ENCODE data around the gene LYRM9.

The LYRM9 gene

DNA sequence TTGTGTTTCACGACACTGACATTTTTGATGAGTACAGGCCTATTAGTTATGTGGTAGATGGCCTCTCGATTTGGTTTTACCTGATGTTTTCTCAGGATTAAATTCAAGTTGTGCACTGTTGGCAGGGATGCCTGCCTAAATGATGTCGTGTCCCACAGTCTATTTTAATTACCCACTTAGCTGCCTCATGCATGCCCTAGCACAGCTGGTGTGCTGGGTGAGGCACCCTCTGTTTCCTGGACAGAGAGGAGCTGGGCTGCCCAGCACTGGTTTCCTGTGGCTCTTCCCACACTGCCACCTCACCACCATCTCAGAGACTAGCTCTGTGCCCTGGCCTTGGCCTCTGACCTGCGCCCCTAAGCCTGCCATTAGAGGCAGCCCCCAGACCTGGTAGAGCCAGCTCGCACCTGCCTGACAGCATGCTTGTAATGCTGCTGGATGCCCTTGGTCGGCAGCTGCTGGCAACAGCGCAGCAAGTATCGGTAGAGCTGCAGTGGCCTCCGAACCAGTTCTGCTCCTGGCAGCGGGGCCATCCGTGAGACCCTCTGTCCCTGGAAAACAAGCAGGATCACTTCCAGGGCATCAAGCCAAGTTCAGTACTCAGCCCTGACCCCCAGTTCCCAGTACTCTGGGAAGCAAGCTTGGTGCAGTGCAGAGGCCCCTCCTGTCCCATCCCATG, 10.9 kb downstream of the LYRM9 start:
- H3K27ac ChIP-seq, result no peak overlapping the region

DNA sequence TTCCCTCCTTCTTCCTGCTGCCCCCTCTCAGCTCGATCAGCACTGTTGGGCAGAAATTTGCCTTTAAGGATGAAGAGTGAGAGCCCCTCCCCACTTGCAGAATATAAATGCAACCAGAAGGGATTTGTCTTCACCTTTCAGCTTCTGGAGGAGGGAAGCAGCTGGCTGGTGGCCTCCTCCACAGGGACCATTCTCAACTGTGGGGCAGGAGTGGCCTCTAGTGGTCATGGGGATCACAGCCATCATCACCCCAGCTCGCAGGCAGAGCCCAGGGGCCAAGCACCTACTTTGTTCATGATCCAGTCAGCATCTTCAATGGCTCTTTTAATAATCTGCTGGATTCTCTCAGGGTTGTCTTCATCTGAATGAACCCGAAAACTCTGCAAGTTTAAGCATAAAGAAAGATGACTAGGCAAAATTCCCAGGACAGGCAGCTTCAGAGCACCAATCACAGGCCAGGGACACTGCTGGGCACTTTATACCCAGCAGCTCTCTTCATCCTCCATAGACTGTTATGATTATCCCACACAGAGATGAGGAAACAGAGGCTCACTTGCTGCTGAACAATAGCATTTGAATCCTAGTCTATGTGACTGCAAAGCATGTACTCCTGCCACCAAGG, 13.1 kb downstream of the LYRM9 start:
- Histone ChIP-seq H3K4me3 (no peak overlapping the region), H3K27ac (no peak overlapping the region)

More for the DNA sequence above, 10.9 kb downstream of the LYRM9 start:
- no peak overlapping the region for H3K4me3 ChIP-seq

DNA sequence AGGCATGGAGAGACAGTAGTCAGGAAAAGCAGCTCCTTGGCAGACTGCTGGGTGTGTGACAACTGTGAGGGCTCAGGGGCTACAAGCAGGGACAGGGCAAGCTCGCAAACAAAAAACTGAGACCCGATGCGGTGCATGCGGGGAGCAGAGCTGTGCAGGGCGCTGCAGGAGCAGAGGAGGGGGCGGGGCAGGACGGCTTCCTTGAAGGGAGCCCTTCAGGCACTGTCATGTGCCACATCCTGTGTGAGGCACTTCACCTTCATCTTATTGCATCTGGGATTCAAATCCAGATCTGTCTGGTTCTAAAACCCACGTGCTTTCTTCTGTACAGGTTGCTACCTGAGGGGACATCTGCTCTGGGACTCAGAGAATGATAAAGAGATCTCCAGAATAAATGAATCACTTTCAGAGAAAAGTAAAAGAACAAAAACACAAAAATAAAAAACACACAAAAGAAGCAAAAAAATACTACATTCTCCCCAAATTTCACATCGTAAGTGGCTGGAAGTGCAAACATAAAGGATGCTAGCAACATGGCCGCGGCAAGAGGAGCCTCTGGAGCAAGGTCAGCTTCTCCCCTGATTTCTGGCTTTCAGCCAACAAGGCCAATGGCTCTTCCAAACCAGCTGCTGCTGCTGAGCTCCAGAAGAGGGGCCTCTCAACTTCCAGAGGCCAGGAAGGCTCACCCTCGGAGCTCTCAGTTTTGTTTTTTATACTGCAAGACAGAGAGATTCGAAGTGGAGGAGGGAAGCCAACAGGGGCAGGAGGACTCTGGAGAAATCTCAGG, 14.2 kb downstream of the LYRM9 start:
- Histone ChIP-seq H3K4me3 (no peak overlapping the region), H3K27ac (no peak overlapping the region)

DNA sequence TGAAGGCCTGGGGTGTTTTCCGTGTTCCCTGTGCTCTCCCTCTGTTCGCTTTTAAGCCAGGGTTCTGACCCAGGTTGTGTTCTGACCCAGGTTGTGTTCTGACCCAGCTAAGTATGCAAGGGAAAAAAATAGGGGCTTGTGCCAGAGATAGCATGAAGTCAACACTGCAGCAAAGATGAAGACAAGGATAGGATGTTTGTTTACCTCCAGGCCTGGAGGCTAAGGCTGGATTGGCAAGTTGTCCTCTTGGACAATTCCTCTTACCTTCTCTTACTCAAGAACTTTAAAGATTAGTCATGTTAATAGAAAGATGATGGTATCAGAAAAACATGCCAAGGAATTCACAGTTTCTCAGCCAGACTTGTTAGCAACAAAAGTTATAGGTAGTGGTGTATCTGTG, 19.4 kb downstream of the LYRM9 start:
- no peak overlapping the region for H3K27ac ChIP-seq
- no peak overlapping the region for H3K4me3 ChIP-seq

DNA sequence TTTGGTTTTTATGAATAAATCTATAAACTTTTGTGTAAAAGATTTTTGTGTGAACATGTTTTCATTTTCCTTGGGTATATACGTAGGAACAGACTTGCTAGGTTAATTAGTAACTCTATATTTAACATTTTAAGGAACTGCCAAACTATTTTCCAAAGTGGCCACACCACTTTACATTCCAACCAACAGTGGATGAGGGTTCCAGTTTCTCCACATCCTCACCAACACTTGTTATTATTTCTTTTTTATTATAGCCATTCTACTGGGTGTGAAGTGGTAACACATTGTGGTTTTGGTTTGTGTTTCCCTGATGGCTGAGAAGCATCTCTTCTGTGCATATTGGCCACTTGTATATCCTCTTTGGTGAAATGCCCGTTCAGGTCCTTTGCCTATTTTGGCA, 20.0 kb downstream of the LYRM9 start:
- no peak overlapping the region for H3K4me3 ChIP-seq
- no peak overlapping the region for H3K27ac ChIP-seq

DNA sequence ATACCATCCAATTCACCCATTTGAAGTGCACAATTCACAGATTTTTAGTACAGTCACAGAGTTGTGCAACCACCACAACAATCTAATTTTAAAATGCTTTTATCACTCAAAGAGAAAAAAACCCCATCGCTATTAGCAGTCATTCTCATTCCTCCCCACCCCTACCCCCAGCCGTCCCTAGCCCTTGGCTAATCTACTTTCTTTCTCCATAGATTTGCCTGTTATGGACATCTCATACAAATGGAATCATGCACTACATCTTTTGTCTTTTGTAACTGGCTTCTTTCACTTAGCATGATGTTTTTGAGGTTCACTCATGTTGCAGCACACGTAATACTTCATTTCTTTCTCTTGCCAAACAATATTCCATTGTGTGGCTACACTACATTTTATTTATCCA, 20.4 kb downstream of the LYRM9 start:
- H3K4me3 ChIP-seq, result no peak overlapping the region
- no peak overlapping the region for H3K27ac ChIP-seq

DNA sequence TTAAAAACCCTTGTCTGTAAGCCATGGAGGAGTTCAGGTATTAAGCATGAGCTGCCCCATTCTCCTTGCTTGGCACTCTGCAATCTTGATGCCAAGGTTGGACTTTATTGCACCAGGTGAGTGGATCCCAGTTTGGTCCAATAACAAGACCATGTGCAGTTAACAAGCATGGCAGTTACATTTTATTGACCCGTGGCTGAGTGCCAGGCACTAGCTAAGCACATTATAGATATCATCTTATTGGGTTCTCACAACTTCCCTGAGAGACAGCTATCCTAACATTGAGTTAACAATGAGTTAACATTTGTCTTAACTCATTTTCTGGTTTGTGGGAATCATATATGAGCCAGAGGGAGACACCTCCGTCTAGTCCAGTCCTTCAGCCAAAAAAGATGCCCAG, 21.8 kb downstream of the LYRM9 start:
- Histone ChIP-seq H3K27ac (no peak overlapping the region), H3K4me3 (no peak overlapping the region)

DNA sequence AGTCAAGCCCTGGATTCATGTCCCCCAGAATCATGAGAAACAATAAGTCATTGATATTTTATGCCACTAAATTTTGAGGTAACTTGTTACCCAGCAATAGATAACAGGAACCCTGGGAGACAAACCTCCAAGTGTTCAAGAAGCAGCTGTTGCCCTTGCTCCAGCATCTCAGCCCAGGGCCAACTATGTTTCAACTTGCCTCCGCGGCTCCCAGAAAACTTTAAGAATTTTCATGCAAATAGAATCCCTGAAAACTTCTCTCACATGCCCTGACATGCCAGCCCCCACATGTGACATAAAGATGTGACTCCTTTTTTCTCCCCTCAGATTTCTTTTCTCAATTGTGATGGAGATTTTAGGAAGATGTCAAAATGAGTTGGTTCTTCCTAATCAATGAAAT, 22.8 kb downstream of the LYRM9 start:
- Histone ChIP-seq H3K27ac (no peak overlapping the region), H3K4me3 (no peak overlapping the region)

DNA sequence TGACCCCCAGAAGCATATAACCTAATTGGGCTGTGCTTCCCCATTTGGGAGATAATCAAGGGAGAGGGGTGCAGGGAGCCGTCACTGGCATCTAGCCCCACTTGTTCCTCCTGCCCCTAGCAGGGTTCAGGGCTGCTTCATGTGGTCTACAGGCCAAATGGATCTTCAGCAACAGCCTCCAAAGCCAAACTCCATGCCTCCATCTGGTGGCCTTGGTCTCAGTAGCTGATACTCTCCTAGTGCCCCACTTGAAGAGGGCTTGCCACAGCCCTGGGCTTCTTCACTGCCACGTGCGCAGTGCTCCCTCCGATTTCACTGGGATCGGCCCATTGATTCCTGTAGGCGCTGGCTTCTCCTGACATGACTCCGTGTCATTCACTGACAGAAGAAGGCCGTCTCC, 24.6 kb downstream of the LYRM9 start:
- Histone ChIP-seq H3K27ac (no peak overlapping the region), H3K4me3 (no peak overlapping the region)

DNA sequence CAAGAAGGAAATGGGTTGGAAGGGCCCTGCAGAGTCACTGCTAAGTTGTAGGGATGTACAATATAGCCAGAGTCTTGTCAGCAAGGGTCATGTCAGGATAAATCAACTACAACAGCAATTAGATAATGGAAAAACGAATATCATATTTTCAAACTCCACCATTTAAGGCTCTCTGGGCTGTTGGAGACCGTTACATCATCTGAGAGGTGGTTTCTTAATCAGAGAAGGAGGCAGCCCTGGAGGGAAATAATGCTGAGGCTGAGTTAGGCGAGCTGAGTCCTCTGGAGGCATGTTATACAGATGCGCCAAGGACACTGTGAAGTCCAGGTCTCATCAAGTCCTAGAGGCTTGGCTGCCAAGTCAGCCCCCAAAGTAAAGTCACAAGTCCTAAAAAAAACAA, 30.3 kb downstream of the LYRM9 start:
- Histone ChIP-seq H3K4me3 (no peak overlapping the region), H3K27ac (no peak overlapping the region)

DNA sequence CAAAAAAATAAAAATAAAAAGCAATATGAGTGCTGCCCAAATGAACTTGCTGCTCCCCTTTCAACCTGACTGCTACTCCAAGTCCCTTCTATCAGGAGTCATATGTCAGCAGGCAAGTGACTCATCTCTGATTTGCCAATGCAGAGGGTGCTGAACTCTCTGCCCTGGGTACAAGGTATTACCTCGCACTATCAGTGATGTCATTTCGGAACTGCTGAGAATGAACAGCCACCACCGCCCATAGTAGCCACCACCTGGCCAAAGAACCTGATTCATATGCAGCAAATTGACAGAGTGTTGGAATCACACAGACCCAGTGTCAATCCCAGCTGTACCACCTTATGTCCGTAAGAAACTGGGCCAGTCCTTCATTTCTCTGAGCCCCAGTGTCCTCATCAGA, 31.2 kb downstream of the LYRM9 start:
- Histone ChIP-seq H3K27ac (no peak overlapping the region), H3K4me3 (no peak overlapping the region)

DNA sequence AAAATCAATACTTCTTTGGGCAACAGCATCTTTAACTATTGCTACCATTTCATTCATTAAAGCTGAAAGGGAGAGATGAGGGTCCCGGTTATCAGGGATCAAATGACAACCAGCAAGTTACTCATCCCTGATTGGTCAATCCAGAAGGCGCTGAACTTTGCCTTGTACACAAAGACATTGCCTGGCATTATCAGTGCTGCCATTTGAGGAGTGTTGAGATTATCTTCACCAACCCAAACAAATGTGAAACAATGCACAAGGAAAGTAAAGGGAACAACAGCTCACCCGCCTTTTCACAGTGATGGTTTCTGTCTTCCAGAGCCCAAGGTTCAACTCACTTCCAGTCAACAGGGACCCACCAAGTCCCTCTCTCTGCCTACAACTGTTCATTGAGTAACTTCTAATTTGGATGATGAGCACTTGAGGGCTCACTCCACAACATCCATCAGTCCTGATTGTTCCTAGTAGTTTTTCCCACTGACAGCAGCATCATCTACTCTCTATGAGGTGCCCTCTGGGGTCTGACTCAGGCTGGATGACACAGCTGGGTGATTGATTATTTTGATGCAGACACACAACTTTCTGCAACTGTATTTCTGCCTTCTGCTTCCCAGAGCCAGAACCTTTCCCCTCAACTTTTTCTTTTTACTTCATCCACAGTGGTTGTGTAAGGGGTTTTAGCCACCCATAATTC, 32.0 kb downstream of the LYRM9 start:
- Histone ChIP-seq H3K4me3 (no peak overlapping the region), H3K27ac (no peak overlapping the region)

DNA sequence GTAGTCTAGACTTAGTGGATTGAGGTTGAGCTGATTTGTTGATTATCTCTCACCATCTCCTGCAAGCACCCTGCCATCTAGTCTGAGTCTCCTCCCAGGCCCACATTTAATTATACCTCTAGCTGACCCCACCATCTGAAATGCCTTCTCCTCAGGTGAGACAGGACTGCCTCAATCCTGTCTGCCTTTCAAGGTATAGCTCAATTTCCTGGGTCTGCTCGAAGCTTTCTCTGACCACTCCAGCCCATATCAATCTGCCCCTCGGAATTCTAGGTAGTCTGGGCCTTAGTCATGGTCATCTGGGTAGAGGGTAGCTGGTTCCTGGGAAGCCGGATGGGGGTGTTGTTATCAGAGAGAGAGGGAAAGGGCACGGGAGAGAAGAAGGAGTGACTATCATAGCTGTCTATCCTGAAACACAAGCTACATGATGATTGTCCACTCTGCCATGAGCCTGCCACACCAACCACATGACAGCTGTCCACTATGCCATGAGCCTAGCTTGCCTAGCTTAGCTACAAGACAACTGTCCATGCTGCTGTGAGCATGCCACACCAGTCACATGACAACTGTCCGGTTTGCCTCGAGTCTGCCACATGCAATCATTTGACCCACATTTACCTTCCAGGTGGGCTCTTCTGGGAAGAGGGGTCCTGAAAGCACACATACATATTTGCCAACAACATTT, 34.4 kb downstream of the LYRM9 start:
- Histone ChIP-seq H3K27ac (no peak overlapping the region), H3K4me3 (no peak overlapping the region)

DNA sequence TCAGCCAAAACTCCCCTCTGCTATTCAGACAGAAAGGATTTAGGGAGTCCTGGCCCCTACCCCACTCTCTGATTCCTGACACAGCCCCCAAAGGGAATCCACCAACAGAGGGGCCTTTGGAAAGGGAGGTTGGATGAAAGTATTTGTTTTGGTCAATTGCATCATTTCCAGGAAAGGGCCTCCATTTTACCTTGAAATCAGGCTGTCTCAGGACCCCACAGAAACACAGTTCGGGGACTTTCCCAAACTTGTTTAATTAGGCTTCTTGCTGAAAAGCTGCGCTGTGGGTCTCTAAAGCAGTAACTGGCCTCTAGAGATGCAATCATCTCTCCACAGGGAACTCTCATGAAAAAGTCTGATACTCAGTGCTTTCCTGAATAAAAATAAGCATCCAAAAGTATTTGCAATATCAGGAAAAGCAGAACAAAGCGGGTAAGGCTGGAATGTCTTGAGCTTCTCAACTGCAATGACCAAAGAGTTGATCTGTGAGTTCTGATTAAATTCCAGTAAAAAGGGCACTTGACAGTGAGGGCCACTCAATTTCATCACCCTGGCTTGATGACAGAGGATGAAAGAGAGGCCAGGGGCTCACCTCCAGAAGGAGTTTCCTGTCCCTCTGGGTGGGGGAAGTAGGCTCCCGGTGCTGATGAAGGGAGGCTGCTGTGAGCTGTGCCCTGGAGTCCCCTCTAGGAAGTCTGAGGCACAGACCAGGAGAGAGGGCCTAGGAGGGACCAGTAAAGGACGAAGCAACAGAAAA, 36.3 kb downstream of the LYRM9 start:
- H3K4me3 ChIP-seq, result no peak overlapping the region
- no peak overlapping the region for H3K27ac ChIP-seq

DNA sequence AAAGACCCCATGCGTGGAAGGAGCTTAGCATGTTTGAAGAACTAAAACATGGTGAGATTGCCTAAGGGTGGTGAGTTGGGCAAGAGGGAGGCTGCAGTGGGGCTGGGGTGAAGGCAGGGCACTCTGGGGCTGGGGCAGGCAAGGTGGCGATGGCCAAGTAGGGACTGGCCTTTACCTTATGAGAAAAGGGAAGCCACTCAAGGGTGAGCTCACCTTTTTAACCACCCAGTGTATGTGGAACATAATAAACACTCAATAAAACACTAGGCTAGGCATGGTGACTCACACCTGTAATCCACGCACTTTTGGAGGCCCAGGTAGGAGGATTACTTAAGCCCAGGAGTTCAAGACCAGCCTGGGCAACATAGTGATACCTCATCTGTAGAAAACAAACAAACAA, 37.7 kb downstream of the LYRM9 start:
- H3K27ac ChIP-seq, result no peak overlapping the region
- H3K4me3 ChIP-seq, result no peak overlapping the region

DNA sequence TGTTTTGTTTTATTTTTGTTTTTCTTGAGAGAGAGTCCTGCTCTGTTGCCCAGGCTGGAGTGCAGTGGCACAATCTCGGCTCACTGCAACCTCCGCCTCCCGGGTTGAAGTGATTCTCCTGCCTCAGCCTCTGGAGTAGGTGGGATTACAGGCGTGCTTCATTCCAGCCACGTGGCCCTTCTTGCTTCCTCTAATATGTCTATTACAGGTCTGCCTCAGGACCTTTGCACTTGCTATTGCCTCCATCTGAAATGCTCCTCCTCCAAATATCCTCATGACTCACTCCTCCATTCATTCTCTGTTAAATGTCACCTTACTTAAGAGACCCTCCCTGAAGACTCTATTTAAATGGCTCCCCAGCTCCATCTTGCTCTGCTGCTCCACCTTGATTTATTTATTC, 39.0 kb downstream of the LYRM9 start:
- Histone ChIP-seq H3K4me3 (no peak overlapping the region), H3K27ac (no peak overlapping the region)

DNA sequence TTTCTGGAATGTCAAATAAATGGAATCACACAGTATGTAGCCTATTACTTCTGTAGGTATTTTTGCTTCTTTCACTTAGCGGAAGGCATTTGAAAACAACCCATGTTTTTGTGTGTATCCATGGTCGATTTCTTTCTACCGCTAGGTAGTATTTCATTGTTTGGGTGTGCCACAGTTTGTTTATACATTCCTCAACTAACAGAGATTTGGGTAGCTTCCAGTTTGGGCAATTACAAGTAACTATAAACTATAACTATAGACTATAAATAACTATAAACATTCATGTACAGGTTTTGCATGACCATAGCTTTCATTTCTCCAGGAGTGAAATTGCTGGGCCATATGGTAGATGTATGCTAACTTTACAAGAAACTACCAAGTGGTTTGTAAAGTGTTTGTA, 40.1 kb downstream of the LYRM9 start:
- H3K27ac ChIP-seq, result no peak overlapping the region
- H3K4me3 ChIP-seq, result no peak overlapping the region

DNA sequence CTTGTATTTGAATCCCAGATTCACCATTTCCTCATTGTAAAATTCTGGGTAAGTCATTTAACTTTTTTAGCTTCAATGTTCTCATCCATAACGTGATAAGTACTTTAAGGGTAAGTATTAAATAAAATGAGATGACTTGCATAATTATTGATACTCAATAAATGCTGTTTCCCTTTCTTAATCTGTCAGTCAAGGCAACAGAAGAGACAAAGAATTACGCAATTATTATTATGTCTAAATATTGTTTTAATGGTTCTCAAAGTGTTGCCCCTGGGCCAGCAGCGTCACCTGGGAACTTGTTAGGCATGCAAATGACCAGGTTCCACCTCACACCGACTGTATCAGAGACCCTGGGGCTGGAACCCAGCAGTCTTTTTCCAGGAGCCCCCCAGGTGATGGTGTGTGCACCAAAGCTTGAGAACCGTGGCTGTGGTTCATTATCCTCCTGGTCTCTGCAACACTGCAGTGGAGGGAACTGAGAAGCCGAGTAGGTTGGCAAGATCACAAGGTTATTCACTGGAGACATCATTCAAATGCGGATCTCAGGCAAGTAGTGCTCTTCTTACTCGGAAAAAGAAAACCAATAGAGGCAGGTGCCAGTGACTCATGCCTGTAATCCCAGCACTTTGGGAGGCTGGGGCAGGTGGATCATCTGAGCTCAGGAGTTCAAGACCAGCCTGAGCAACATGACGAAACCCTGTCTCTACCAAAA, 43.5 kb downstream of the LYRM9 start:
- H3K4me3 ChIP-seq, result no peak overlapping the region
- no peak overlapping the region for H3K27ac ChIP-seq

DNA sequence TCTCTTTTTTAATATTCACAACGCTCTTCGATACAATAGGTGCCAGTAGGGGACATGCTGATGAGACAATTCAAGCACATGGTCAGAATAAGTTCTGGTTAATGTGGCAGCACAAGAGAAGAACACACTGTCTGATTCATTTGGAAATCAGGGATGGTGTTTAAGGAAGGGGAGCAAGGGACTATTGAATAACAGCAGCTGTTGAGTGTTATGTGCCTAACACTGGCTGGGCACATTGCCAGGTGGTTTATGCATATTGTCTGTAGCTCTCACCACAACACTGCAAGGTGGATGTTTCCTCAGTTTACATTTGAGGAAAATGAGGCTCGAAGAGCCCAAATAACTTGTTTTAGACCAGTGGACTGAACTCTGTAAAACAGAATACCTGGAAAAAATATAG, 44.2 kb downstream of the LYRM9 start:
- H3K27ac ChIP-seq, result no peak overlapping the region

More for the DNA sequence above, 44.2 kb downstream of the LYRM9 start:
- H3K4me3 ChIP-seq, result no peak overlapping the region
